Keratinocyte (primary cell): ENCODE results near the gene PRRX1. TPM values are rescaled to one million over a fixed set of nuclear protein-coding genes. Genes with fewer than 3 reads are reported as not detected.

Experiments used
- DNase-seq: peaks from one replicate; pipeline ENCODE4 v3.0.0-alpha.2; 2011; ENCODE audit warnings: low read depth, missing footprints, low spot score
- FAIRE-seq: peaks from 2 replicates; lab custom pipeline; 2011; peaks lifted over from hg19 to GRCh38; lab: Jason Lieb, UNC
- H2AFZ ChIP-seq: 2 replicates; pipeline ENCODE4 v1.6.0; 2012; ENCODE audit warnings: low read length, control low read depth, inconsistent platforms; ENCODE audit not compliant: control insufficient read depth
- H3K27ac ChIP-seq: 2 replicates; pipeline ENCODE4 v1.5.1; 2011; ENCODE audit warnings: low read length; ENCODE audit not compliant: control insufficient read depth, insufficient read depth
- H3K27me3 ChIP-seq: 3 replicates; pipeline ENCODE4 v1.6.0; 2011; ENCODE audit warnings: low read length; ENCODE audit not compliant: control insufficient read depth, insufficient read depth; ENCODE audit errors: extremely low read depth
- H3K36me3 ChIP-seq, 2 experiments: 2 replicates in 1 of 2; 3 replicates in 1 of 2; pipeline ENCODE4 v1.5.1; 2011; ENCODE audit warnings: low read length in 2 of 2, mild to moderate bottlenecking in 1 of 2; ENCODE audit not compliant: control insufficient read depth in 2 of 2, insufficient read depth in 2 of 2; ENCODE audit errors: extremely low read depth in 1 of 2
- H3K4me1 ChIP-seq: 3 replicates; pipeline ENCODE4 v1.5.1; 2011; ENCODE audit warnings: low read length; ENCODE audit not compliant: control insufficient read depth, insufficient read depth; ENCODE audit errors: extremely low read depth
- H3K4me2 ChIP-seq: 3 replicates; pipeline ENCODE4 v1.6.0; 2011; ENCODE audit warnings: low read depth, low read length; ENCODE audit not compliant: control insufficient read depth, insufficient read depth; ENCODE audit errors: extremely low read depth
- H3K4me3 ChIP-seq, 3 experiments: fragments of 200-600 bp in 1 of 3; sonication (generic) in 1 of 3; 2 replicates in 2 of 3; 3 replicates in 1 of 3; pipeline ENCODE4 v1.5.1; 2011 to 2016; ENCODE audit warnings: low read length in 3 of 3, mild to moderate bottlenecking in 3 of 3, control low read depth in 2 of 3, inconsistent platforms in 1 of 3, low read depth in 1 of 3, mixed read lengths in 1 of 3, mixed run types in 1 of 3, moderate library complexity in 1 of 3; ENCODE audit not compliant: control insufficient read depth in 2 of 3, insufficient read depth in 2 of 3; ENCODE audit errors: extremely low read depth in 1 of 3
- H3K79me2 ChIP-seq: 2 replicates; pipeline ENCODE4 v1.6.0; 2012; ENCODE audit warnings: low read length; ENCODE audit not compliant: control insufficient read depth, insufficient read depth
- H3K9ac ChIP-seq: 3 replicates; pipeline ENCODE4 v1.6.0; 2011; ENCODE audit warnings: low read length; ENCODE audit not compliant: control insufficient read depth, insufficient read depth; ENCODE audit errors: extremely low read depth
- H3K9me1 ChIP-seq: 3 replicates; pipeline ENCODE4 v1.6.0; 2011; ENCODE audit warnings: low read length; ENCODE audit not compliant: control insufficient read depth, insufficient read depth; ENCODE audit errors: extremely low read depth
- H3K9me3 ChIP-seq: 2 replicates; pipeline ENCODE4 v1.5.1; 2012; ENCODE audit warnings: low read depth, low read length; ENCODE audit not compliant: control insufficient read depth
- H4K20me1 ChIP-seq: 3 replicates; pipeline ENCODE4 v1.6.0; 2011; ENCODE audit warnings: low read length; ENCODE audit not compliant: control insufficient read depth, insufficient read depth; ENCODE audit errors: extremely low read depth
- CTCF ChIP-seq, 3 experiments: IDR thresholded peaks in 1 of 3; conservative IDR thresholded peaks in 1 of 3; optimal IDR thresholded peaks in 1 of 3; 2 replicates in 2 of 3; 3 replicates in 1 of 3; pipeline versions ENCODE3 to v1.5.1; 2011; ENCODE audit warnings: low read length in 3 of 3, mild to moderate bottlenecking in 3 of 3, moderate library complexity in 2 of 3, control low read depth in 1 of 3, inconsistent platforms in 1 of 3; ENCODE audit not compliant: insufficient read depth in 2 of 3; ENCODE audit errors: extremely low read depth in 1 of 3
- EZH2 ChIP-seq: IDR thresholded peaks from one replicate; pipeline ENCODE4 v1.6.1; 2012; ENCODE audit warnings: inconsistent platforms, mild to moderate bottlenecking, low read length, moderate library complexity
- dilution Hi-C: fragments of 300-500 bp; cut with MboI; formaldehyde crosslinking; loops from one replicate; pipeline ENCODE4 v1.7.0; 2020; ENCODE audit warnings: low sequenced_read_pairs; ENCODE audit not compliant: extremely low pct_ligation_motif_present
- polyA plus RNA-seq, 5 experiments: library from polyadenylated mRNA; depleted of rRNA in 3 of 5; stranded (reverse) in 3 of 5; stranded (forward) in 1 of 5; unstranded in 1 of 5; fragments of >200 nt; gene quantifications; 1 replicate in 1 of 5; 2 replicates in 3 of 5; 3 replicates in 1 of 5; pipeline versions ENCODE4 v1.2.1 to v1.2.3, GENCODE V29; 2011 to 2012; ENCODE audit warnings: missing spikeins in 2 of 5, low read depth in 1 of 5, low replicate concordance in 1 of 5

The PRRX1 gene
- polyA plus RNA-seq, 1 donor (not counting 4 experiments of a cell fraction or from before 2014, with no cell fraction given) = not detected

- peaks cover 8% of the 10 kb centered on the region for H3K4me1 ChIP-seq
- no peak for TF ChIP-seq CTCF (optimal IDR thresholded peaks at IDR 0.05 in 1 of 3, IDR thresholded peaks at IDR 0.05 in 1 of 3, conservative IDR thresholded peaks at IDR 0.05 in 1 of 3; ENCODE audit: extremely low read depth in 1 of 3, insufficient read depth in 2 of 3, low read length in 3 of 3)
- no peak for TF ChIP-seq EZH2
- dilution Hi-C loops = no loop called here
- no peak for FAIRE-seq
- DNase-seq = no peak
- H3K4me3 ChIP-seq = no peak overlapping the region
- H3K79me2 ChIP-seq = no peaks in the 10 kb centered on the region
- H3K36me3 ChIP-seq = no peaks in the 10 kb centered on the region
- H3K4me2 ChIP-seq = no peak overlapping the region
- H3K27ac ChIP-seq = no peak overlapping the region
- peak overlapping the region; percentile 48 for H2AFZ ChIP-seq
- no peaks in the 10 kb centered on the region for H4K20me1 ChIP-seq
- no peaks in the 10 kb centered on the region for H3K27me3 ChIP-seq
- H3K9me1 ChIP-seq = no peaks in the 10 kb centered on the region
- H3K9ac ChIP-seq = no peak overlapping the region
- H3K9me3 ChIP-seq = no peaks in the 10 kb centered on the region
Observed at GRCh38 chr1:170698301-170699275, 34.7 kb downstream of the PRRX1 start.

DNA sequence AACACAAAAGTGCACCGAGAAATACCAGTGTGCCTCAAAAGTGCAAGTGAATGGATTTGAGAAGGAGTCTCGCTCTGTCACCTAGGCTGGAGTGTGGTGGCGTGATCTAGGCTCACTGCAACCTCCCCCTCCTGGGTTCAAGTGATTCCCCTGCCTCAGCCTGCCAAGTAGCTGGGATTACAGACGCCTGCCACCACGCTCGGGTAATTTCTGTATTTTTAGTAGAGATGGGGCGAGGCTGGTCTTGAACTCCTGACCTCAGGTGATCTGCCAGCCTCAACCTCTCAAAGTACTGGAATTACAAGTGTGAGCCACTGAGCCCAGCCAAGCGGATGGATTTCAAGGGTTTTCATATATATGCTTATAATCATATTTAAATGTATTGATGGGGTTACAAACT is 35.8 kb downstream of the PRRX1 start:
- Histone ChIP-seq H3K27ac (no peak overlapping the region), H3K9me3 (no peaks in the 10 kb centered on the region), H3K4me3 (no peak overlapping the region), H3K36me3 (no peaks in the 10 kb centered on the region), H3K4me1 (peaks cover 8% of the 10 kb centered on the region), H3K27me3 (no peaks in the 10 kb centered on the region), H2AFZ (no peak overlapping the region), H3K9me1 (no peaks in the 10 kb centered on the region), H4K20me1 (no peaks in the 10 kb centered on the region), H3K9ac (no peak overlapping the region), H3K4me2 (no peak overlapping the region), H3K79me2 (no peaks in the 10 kb centered on the region)
- FAIRE-seq (no peak), DNase-seq (no peak)
- TF ChIP-seq EZH2 (no peak), CTCF (optimal IDR thresholded peaks at IDR 0.05 in 1 of 3, IDR thresholded peaks at IDR 0.05 in 1 of 3, conservative IDR thresholded peaks at IDR 0.05 in 1 of 3; ENCODE audit: extremely low read depth in 1 of 3, insufficient read depth in 2 of 3, low read length in 3 of 3) (no peak)
- dilution Hi-C loops = no loop called here
